CD4-positive, alpha-beta T cell (primary cell): ENCODE data around the gene C22orf39. TPM values are rescaled to one million over a fixed set of nuclear protein-coding genes. Genes with fewer than 3 reads are reported as not detected.

ENCODE experiments used
- ATAC-seq: fragments of 200-7000 bp; cut with Tn5 transposase; one replicate; pipeline ENCODE4 v1.10.0; 2022; ENCODE audit warnings: mild to moderate bottlenecking; ENCODE audit not compliant: poor library complexity
- CTCF ChIA-PET: fragments of 350-600 bp; sonication (Branson Sonifier 250); formaldehyde crosslinking; loops from one replicate; lab custom pipeline; 2021; ENCODE audit warnings: antibody characterized with exemption, inconsistent platforms; lab: Charles Lee
- POLR2A ChIA-PET: fragments of 350-600 bp; sonication (Branson Sonifier 250); formaldehyde crosslinking; loops from one replicate; lab custom pipeline; 2021; ENCODE audit warnings: antibody characterized with exemption, inconsistent platforms; lab: Charles Lee
- DNase-seq, 14 experiments: peaks; one replicate each; pipeline ENCODE4 v3.0.0-alpha.2; 2013 to 2020; ENCODE audit warnings: mixed read lengths in 2 of 14
- H3K27ac ChIP-seq, 2 donors: one replicate each; pipeline versions ENCODE4 v1.5.1 to v1.7.0; 2013; ENCODE audit warnings: low read length in 2 of 2, low read depth in 1 of 2, mild to moderate bottlenecking in 1 of 2
- H3K27me3 ChIP-seq, 2 experiments: 1 replicate in 1 of 2; 2 replicates in 1 of 2; pipeline versions ENCODE4 v1.6.1 to v1.7.0; 2013; ENCODE audit warnings: low read length in 2 of 2, control low read depth in 1 of 2, mild to moderate bottlenecking in 1 of 2, moderate library complexity in 1 of 2; ENCODE audit not compliant: insufficient read depth in 2 of 2, control insufficient read depth in 1 of 2
- H3K36me3 ChIP-seq: one replicate; pipeline ENCODE4 v1.6.1; 2013; ENCODE audit warnings: low read length, control low read depth; ENCODE audit not compliant: insufficient read depth
- H3K4me1 ChIP-seq: one replicate; pipeline ENCODE4 v1.6.1; 2013; ENCODE audit warnings: low read length, control low read depth; ENCODE audit not compliant: insufficient read depth
- H3K4me3 ChIP-seq: one replicate; pipeline ENCODE4 v1.5.1; 2013; ENCODE audit warnings: mild to moderate bottlenecking, low read length, moderate library complexity
- H3K9me3 ChIP-seq, 2 experiments: 1 replicate in 1 of 2; 2 replicates in 1 of 2; pipeline versions ENCODE4 v1.6.1 to v1.7.0; 2013; ENCODE audit warnings: low read length in 2 of 2, mild to moderate bottlenecking in 2 of 2, control low read depth in 1 of 2, moderate library complexity in 1 of 2; ENCODE audit not compliant: control insufficient read depth in 1 of 2, insufficient read depth in 1 of 2
- H3K27ac Mint-ChIP-seq: one replicate; pipeline ENCODE4 v1.8.0; 2020; ENCODE audit warnings: mixed read lengths
- H3K27me3 Mint-ChIP-seq: one replicate; pipeline ENCODE4 v1.8.0; 2021; ENCODE audit warnings: mixed read lengths
- H3K36me3 Mint-ChIP-seq: one replicate; pipeline ENCODE4 v1.8.0; 2021; ENCODE audit warnings: low read depth, mixed read lengths
- H3K4me1 Mint-ChIP-seq: one replicate; pipeline ENCODE4 v1.8.0; 2021; ENCODE audit warnings: low read depth, mixed read lengths
- H3K4me3 Mint-ChIP-seq: one replicate; pipeline ENCODE4 v1.8.0; 2020; ENCODE audit warnings: mild to moderate bottlenecking, mixed read lengths
- H3K9me3 Mint-ChIP-seq: one replicate; pipeline ENCODE4 v1.8.0; 2020; ENCODE audit warnings: mixed read lengths
- CTCF ChIP-seq: fragments of 200-600 bp; IDR thresholded peaks from one replicate; pipeline ENCODE4 v1.8.0; 2022; ENCODE audit warnings: antibody characterized with exemption, mild to moderate bottlenecking
- intact Hi-C, 2 experiments: fragments of 100-400 bp; cut with DNase I in 1 of 2; cut with micrococcal nuclease in 1 of 2; formaldehyde crosslinking; loops; one replicate each; pipeline versions ENCODE4 v1.15.1 to v1.9.0; 2023 to 2025; cut with DNase I, micrococcal nuclease
- total RNA-seq, 174 experiments: library from RNA in 2 of 174; stranded (reverse) in 2 of 174; gene quantifications; one replicate each; pipeline ENCODE4 v1.2.3 and lab custom pipeline; 2021 to 2026

The C22orf39 gene
- total RNA-seq, 2 experiments from 2014 or later: 30.2 to 32.6 TPM

DNA sequence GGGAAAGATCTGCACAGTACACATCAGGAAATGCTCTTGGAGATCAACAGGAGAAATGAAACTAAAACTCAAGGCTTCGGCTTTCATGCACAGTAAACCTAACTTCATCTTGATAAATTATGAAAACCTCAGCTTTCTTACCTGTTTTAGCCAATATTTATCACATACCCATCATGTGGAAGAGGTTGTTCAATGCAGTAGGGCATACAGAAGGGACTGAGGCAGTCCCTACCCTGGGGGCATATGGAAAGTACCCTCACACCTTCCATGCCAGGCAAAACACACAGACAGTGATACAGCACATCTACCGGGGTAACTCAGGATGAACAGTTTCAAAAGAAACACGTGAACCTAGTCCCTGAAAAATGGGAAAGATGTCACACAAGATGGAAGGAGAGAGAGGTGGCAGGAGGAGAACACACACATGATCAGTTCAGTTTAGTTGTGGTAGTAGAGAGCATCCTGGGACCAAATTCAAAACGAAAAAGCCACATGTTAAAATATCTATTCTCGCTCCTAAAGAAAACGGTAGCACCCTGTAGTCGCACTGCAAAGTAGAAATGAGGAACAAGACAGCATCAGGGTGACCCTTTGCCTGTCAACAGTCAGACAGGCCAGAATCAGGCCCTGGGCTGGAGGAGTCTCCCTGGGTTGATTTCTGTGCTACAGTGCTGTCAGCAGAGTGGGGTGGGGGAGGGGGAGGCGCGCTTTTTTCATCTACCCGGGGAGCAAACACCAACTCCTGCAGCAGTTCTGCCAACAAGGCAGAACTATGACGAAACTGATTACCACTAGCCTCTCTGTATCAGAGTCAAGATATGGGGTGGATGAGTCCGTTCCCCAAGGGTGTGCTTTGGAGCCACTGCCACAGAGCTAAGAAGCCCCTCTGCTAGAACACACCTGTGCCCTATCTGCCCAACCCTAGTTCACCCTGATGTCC, 17.3 kb downstream of the C22orf39 start:
- no peaks in the 10 kb centered on the region for H3K9me3 Mint-ChIP-seq
- H3K27me3 ChIP-seq: no peaks in the 10 kb centered on the region
- POLR2A ChIA-PET: interaction anchor here (2.5 to 5.7 kb wide), 3 partner anchors 10 to 48 kb away, joined by 21 to 94 read pairs (median 54); partner anchors contain the start of genes C22orf39, CDC45 and UFD1
- intact Hi-C loops: loop anchor here (5.0 kb wide), 2 partner anchors 47 to 138 kb away; partner anchors contain the start of genes CDC45 (in 1 of the 2), CLTCL1 (in 1 of the 2) and UFD1 (in 1 of the 2)
- H3K4me3 Mint-ChIP-seq: peak overlapping the region; percentile 97
- peak overlapping the region; percentile 54 to 60 for H3K27ac ChIP-seq
- CTCF ChIA-PET: interaction anchor here (0.8 kb wide), 1 partner anchor 17 kb away, joined by 3 read pairs; the partner anchor contains the start of gene C22orf39
- no peak for TF ChIP-seq CTCF
- peaks cover 43% of the 10 kb centered on the region for H3K4me1 ChIP-seq
- H3K4me3 ChIP-seq: peak overlapping the region; percentile 84
- H3K27me3 Mint-ChIP-seq: no peaks in the 10 kb centered on the region
- DNase-seq (peak in 11 of 14 experiments; percentile 9 to 69 (median 47)), ATAC-seq (peak; percentile 35)
- H3K9me3 ChIP-seq: no peaks in the 10 kb centered on the region
- peak overlapping the region; percentile 95 for H3K27ac Mint-ChIP-seq
- H3K36me3 ChIP-seq: peaks cover 13% of the 10 kb centered on the region
- H3K4me1 Mint-ChIP-seq: peaks cover 61% of the 10 kb centered on the region
- peaks cover 33% of the 10 kb centered on the region for H3K36me3 Mint-ChIP-seq

DNA sequence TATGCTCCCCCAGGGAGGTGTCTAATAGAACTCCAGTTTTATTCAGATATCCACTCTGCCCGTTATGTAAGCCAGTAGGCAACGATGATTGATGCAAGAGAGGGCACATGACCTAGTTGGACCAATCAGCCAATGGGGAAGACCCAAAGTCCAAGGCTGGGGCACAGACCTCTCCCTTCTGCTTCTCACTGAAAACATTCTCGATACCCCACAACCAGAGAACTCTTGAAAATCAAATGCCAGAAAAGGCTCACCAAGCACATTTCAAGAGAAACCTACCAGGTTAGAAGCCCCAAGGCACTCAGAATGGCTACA, 23.4 kb downstream of the C22orf39 start:
- Histone ChIP-seq H3K27ac (no peak overlapping the region), H3K4me1 (peaks cover 61% of the 10 kb centered on the region), H3K9me3 (no peaks in the 10 kb centered on the region), H3K27me3 (no peaks in the 10 kb centered on the region), H3K36me3 (peaks cover 16% of the 10 kb centered on the region), H3K4me3 (no peak overlapping the region)
- TF ChIP-seq CTCF: no peak
- peak overlapping the region; percentile 82 for H3K27ac Mint-ChIP-seq
- POLR2A ChIA-PET: no interaction called here
- H3K9me3 Mint-ChIP-seq: no peaks in the 10 kb centered on the region
- H3K4me1 Mint-ChIP-seq: peaks cover 91% of the 10 kb centered on the region
- H3K36me3 Mint-ChIP-seq: peaks cover 6% of the 10 kb centered on the region
- CTCF ChIA-PET: interaction anchor here (0.6 to 0.7 kb wide), 2 partner anchors 38 to 342 kb away, joined by 3 to 4 read pairs; no protein-coding TSS in a partner anchor
- no peaks in the 10 kb centered on the region for H3K27me3 Mint-ChIP-seq
- intact Hi-C loops: no loop called here
- DNase-seq (no peak), ATAC-seq (no peak)
- H3K4me3 Mint-ChIP-seq: no peak overlapping the region

- peak overlapping the region; percentile 12 for H3K4me3 Mint-ChIP-seq
Observed at GRCh38 chr22:19422440-19423301, 24.8 kb downstream of the C22orf39 start.

More at GRCh38 chr22:19422440-19423301, 24.8 kb downstream of the C22orf39 start:
- intact Hi-C loops: no loop called here
- DNase-seq (no peak), ATAC-seq (no peak)
- H3K9me3 Mint-ChIP-seq: no peaks in the 10 kb centered on the region
- H3K27me3 ChIP-seq: no peaks in the 10 kb centered on the region
- H3K4me1 Mint-ChIP-seq: peaks cover 91% of the 10 kb centered on the region
- H3K36me3 Mint-ChIP-seq: peaks cover 6% of the 10 kb centered on the region
- H3K9me3 ChIP-seq: no peaks in the 10 kb centered on the region
- H3K36me3 ChIP-seq: peaks cover 16% of the 10 kb centered on the region
- H3K27ac Mint-ChIP-seq: peak overlapping the region; percentile 82
- POLR2A ChIA-PET: interaction anchor here (1.6 kb wide), 1 partner anchor 9 kb away, joined by 10 read pairs; the partner anchor contains the start of genes HIRA and MRPL40
- TF ChIP-seq CTCF: no peak
- H3K4me3 ChIP-seq: no peak overlapping the region
- no peak overlapping the region for H3K27ac ChIP-seq
- H3K27me3 Mint-ChIP-seq: no peaks in the 10 kb centered on the region
- CTCF ChIA-PET: no interaction called here
- peaks cover 57% of the 10 kb centered on the region for H3K4me1 ChIP-seq
